Measurements from ENCODE around the gene SETBP1.

The SETBP1 gene

GRCh38 chr18:44758861-44759631 lies 78.4 kb downstream of the SETBP1 start:
- DNase-seq (ENCODE audit: low read depth in 4 of 4, low spot score in 1 of 4) = peak in 3 of 4 experiments; percentile 15 to 46 (median 46)

DNA sequence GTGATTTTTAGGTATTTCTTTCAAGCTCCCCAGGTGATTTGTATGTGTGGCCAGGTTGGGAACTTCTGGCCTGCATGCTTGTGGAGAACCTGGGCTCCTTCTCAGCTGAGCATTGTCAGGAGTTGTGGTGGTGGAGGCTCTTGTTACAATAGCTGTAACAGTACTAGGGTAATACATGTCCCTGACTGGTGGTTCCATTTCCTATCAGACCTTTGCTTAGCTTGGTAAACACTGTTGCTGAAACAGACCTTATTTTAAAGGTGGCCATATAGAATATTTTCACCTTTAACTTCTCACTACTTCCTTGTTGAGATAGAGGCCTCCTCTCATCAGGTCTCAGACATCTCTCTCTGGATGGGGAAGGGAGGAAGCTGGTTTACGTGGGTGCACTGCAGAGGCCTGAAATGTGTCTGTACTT lies 79.2 kb downstream of the SETBP1 start:
- DNase-seq (ENCODE audit: low read depth in 4 of 4, low spot score in 1 of 4) = no peak

GRCh38 chr18:44761812-44762211 lies 81.1 kb downstream of the SETBP1 start:
- no peak for DNase-seq (ENCODE audit: low read depth in 4 of 4, low spot score in 1 of 4)

DNA sequence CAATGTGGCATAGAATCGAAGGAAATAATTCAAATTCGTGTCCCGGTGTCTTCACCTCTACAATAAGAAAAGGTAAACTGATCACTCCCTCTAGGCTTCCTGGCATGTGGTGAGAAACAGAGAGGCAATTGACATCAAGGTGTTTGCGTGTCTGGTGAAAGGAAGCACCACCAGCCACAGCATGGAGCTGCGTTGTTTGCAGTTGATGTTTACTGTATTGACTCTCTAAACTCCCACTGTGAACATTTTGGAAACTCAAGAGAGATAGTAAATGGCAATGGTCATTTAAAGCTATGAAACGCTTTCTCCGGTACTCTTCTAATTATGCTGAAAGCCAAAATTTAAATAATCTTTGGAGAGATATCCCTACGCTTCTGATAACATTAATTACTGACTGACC lies 82.6 kb downstream of the SETBP1 start:
- DNase-seq (ENCODE audit: low read depth in 4 of 4, low spot score in 1 of 4) = no peak

DNA sequence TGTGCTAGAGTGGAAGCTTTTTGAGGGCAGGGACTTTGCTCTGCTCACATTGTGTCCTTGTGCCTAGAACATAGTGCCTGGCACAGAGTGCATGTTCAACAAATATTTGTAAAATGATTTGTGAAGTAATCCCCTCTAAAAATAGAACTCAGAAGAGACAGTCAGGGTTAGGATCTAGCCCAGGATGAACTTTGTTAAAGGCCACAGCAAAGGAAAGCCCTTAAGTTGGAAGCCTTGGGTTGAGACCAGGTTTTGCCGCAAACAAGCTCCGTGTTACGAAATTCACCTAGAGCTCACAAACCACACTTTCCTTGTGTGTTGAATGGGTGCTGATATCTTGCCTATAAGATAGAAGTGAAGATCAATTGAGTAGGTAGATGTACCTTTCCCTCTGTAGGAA lies 84.2 kb downstream of the SETBP1 start:
- DNase-seq (ENCODE audit: low read depth in 4 of 4, low spot score in 1 of 4) = no peak

DNA sequence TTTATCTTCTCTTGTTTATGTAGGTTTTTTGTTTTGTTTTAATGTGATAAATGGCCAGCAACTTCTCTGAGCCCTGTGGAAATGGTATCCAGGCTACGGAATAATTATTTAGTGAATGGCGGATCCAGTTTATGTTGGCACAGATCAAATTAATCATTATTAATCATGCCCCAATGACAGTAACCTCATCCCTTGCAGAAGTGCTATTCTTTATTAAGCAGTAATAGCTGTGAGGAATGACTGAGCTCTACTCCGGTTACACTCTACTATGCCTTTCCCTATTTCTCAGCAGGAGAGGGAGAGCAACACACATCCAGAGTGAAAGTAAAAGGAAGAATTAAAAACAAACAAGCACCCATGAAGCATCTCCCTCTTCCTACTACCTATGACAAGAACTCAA lies 84.8 kb downstream of the SETBP1 start:
- no peak for DNase-seq (ENCODE audit: low read depth in 4 of 4, low spot score in 1 of 4)

- DNase-seq (ENCODE audit: low read depth in 4 of 4, low spot score in 1 of 4) = no peak
Measured at GRCh38 chr18:44766450-44766849, 85.8 kb downstream of the SETBP1 start.

- DNase-seq (ENCODE audit: low read depth in 4 of 4, low spot score in 1 of 4) = no peak
Measured at GRCh38 chr18:44767807-44768206, 87.1 kb downstream of the SETBP1 start.

- no peak for DNase-seq (ENCODE audit: low read depth in 4 of 4, low spot score in 1 of 4)
Measured at GRCh38 chr18:44770641-44771040, 90.0 kb downstream of the SETBP1 start.

- DNase-seq (ENCODE audit: low read depth in 4 of 4, low spot score in 1 of 4) = no peak
Measured at GRCh38 chr18:44771572-44771955, 90.9 kb downstream of the SETBP1 start.

DNA sequence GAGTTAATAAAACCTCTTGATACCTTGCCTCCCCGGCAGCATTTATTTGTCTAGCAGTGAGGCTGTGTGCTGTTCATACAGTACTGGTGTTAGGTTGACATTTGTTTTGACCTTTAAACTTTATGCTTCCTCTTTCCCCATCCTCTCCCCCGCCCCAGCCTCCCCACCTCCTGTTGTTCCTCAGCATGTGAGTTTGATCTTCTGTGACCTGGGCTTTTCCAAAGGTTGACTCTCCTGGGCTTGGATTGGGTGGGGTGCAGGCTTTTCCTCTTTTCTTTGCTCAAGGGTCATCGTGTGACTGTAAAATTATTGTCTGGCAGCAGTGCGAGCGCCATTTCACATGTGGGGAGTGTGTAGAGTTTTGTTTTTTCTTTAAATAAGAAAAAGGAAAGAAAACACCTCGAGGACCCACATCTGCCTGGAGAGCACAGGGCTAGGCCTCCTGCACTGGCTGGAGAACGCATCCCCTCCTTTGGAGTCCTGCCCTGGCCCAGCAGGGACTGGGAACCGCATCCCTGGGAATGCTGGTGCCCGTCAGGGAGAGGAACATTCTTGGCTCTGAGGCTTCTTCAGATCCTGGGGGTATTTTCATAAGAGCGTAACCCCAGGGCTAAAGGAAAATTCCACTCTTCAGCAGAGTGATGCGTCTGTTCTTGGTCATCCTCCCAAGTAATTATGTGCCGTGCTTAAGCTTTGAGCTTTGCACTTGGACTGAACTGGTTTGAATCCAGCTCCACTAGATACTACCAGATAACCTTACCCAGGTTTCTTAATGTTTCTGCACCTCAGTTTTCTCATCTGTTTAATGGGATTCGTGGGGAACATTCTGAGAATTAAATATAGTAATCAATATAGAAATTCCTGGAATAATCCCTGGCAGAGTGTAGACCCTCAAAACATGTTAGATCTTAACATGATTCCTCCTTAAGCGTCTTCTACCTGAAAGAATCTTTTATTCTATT lies 91.5 kb downstream of the SETBP1 start:
- no peak for DNase-seq (ENCODE audit: low read depth in 4 of 4, low spot score in 1 of 4)

GRCh38 chr18:44773640-44774155 lies 93.0 kb downstream of the SETBP1 start:
- no peak for DNase-seq (ENCODE audit: low read depth in 4 of 4, low spot score in 1 of 4)

- no peak for DNase-seq (ENCODE audit: low read depth in 4 of 4, low spot score in 1 of 4)
Measured at GRCh38 chr18:44774191-44774590, 93.5 kb downstream of the SETBP1 start.

DNA sequence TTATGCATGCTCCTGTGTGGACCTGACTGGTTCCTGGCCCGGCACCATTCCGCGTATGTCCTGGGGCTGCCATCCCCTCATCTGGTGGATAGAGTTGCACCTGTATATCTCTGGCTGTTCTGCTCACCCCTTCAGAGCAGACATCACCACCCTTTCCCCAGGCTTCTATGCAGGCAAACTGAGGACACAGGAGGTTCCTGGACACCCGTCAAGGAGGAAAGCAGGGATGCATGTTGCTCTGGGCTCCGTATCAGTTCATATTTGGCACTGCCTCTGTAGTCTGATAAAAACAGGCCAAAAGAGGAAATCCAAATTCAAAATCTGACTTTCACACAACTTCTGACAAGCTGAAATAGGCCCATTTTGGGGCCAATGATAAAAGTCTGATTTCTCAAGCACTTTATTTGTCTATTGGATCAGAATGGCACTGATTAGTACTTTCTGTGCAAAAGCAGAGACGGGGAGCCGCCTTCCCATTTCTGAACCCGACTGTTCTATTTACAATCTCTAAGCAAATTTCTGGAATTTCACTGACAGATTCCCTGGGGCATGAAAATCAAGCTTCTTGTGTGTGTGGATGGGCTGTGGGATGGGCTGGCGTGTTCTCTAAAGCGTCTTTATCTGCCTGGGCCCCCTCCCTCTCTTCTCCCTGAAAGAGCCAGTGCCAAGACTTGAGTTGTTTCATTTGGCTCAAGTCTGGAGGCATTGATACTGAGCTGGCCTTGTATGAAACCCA lies 96.9 kb downstream of the SETBP1 start:
- no peak for DNase-seq (ENCODE audit: low read depth in 4 of 4, low spot score in 1 of 4)

- no peak for DNase-seq (ENCODE audit: low read depth in 4 of 4, low spot score in 1 of 4)
Measured at GRCh38 chr18:44778788-44779187, 98.1 kb downstream of the SETBP1 start.

- DNase-seq (ENCODE audit: low read depth in 4 of 4, low spot score in 1 of 4) = no peak
Measured at GRCh38 chr18:44779753-44780292, 99.1 kb downstream of the SETBP1 start.

GRCh38 chr18:44781886-44782285 lies 101.2 kb downstream of the SETBP1 start:
- no peak for DNase-seq (ENCODE audit: low read depth in 4 of 4, low spot score in 1 of 4)

- no peak for DNase-seq (ENCODE audit: low read depth in 4 of 4, low spot score in 1 of 4)
Measured at GRCh38 chr18:44782617-44783016, 101.9 kb downstream of the SETBP1 start.

DNA sequence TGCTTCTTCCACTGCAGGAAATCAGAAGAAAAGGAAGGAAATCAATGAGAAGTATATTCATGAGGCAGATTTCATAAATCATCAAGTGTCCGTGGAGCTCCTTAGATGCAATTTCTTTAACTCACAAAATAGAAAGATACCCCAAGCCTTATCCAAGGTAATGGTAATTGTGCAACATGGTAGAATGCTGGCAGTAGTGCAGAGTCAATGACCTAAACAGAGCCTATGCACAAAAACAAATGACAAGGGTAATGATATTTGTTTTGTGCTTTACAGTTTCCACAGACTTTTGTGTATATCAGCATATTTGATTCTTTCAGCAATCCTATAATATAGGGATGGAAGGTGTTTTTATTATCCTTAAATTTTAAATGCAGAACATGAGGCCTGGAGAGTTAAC lies 102.7 kb downstream of the SETBP1 start:
- DNase-seq (ENCODE audit: low read depth in 4 of 4, low spot score in 1 of 4) = no peak

DNA sequence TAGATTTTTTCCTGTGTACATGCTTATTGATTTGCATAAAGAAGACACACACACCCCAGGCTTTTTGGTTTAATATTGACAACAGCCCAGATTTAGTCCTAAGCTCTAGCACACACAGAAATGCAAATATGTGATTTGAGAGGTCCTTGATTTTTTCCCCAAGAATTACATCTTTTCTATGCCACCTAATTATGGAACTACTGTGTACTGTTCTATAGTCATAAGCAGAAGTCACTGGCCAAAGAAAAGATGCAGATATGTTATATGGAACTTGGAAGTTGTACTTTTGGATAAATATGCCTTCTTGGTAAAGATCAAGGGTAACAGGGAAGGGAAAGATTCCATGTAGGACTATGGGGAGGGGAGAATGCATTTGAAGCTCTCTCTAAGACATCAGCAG lies 105.6 kb downstream of the SETBP1 start:
- DNase-seq (ENCODE audit: low read depth in 4 of 4, low spot score in 1 of 4) = no peak

GRCh38 chr18:44786688-44787087 lies 106.0 kb downstream of the SETBP1 start:
- no peak for DNase-seq (ENCODE audit: low read depth in 4 of 4, low spot score in 1 of 4)
